Suppressor macrophage (primary cell): ENCODE data around the gene CLCN1.

Experiments
- DNase-seq, 4 experiments: peaks; one replicate each; pipeline ENCODE4 v3.0.0-alpha.2; 2020 to 2022

Gene CLCN1

DNA sequence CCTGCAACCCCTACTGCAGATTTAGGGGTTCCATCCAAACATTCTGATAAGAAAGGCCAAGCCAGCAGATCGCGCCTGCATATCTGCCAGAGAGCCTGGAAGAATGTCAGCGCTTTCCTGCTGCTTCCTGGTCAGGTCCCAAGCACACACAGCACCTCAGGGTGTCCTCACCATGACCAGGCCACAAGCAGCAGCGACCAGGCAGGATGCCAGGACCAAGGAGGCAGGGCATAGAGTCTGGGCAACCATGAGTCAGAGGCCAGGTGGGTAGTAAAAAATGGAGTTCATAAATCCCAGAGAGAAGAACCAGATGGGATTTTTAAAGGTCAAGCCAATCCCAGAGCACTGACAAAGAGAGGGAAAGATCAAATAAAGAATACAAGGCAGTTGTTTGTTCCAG lies 52.1 kb downstream of the CLCN1 start:
- DNase-seq: no peak

GRCh38 chr7:143368387-143368786 lies 52.5 kb downstream of the CLCN1 start:
- DNase-seq: no peak

- no peak for DNase-seq
Measured at GRCh38 chr7:143369678-143370651, 54.1 kb downstream of the CLCN1 start.

- DNase-seq: peak; percentile 88 to 94 (median 90)
Measured at GRCh38 chr7:143372070-143372469, 56.2 kb downstream of the CLCN1 start.

GRCh38 chr7:143373255-143373794 lies 57.4 kb downstream of the CLCN1 start:
- DNase-seq: no peak

GRCh38 chr7:143374561-143374960 lies 58.6 kb downstream of the CLCN1 start:
- peak; percentile 55 to 78 (median 74) for DNase-seq

DNA sequence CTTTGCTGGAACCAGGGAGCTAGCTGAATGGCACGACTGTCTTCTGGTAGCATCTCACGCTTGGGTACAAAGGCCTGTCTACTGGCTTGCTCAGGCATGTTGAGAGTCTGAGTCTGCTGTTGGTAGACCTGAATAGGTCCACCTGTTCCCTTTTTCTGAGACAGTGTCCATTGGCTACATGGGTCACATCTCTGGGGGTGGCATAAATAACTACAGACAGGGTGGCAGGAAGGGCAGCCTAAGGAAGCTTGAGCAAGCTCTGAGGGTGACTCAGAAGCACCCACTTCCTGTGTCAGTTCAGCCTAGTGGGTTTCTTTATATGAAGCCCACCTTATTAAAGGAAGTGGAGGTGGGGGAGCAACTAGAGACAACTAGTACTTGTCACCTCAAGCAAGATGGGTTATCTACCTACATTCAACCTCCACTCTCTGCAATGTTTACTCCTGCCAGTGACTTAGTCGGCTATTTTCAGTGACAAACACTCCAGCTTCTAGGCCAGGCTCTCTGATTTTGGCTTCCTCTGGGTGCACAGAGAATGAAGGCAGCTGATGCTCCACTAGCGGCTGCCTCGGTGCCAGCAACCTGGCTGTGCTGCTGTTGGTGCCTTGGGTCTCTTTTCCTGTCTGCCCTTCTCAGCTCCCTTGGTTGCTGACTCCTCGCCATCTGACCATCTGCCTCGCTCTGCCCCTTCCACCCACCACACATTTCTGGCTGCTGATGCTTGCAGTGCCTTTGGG lies 59.6 kb downstream of the CLCN1 start:
- peak; percentile 80 to 94 (median 90) for DNase-seq

GRCh38 chr7:143376396-143376795 lies 60.5 kb downstream of the CLCN1 start:
- DNase-seq: peak; percentile 67 to 88 (median 87)

DNA sequence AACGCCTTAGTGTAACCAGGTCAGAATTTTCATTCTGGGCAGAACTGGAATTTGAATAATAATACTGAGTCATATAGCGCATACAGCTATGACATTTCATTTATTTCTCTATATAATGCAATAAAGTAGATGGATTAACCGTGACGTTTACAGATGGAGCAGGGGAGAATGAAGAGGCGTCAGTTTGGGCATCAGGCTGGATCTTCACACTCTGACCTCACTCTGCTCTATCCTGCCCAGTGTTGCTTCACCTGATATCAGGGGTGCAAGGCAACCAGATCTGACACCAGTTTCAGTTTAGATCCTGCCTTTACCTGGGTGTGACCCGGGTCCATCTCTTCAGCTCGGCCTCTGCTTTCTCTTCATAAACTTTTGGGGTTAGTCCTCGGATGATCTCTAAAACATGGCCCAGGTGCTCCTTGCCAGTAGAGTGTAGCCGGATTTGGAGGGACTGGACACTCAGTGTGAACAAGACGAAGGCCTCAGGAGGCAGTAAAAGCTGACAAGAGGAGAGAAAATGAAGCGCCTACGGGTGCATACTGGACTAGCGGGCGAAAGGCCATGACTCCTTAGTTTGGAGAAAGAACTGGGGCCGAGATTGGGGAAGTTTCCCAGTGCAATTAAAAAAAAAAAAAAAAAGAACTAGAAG lies 63.8 kb downstream of the CLCN1 start:
- peak in 1 of 4 experiments; percentile 55 for DNase-seq

GRCh38 chr7:143380260-143380645 lies 64.3 kb downstream of the CLCN1 start:
- peak; percentile 96 to 98 (median 96) for DNase-seq

GRCh38 chr7:143380646-143381426 lies 64.9 kb downstream of the CLCN1 start, which contains the start of gene ZYX:
Gene ZYX, plus strand, starts transcription at chr7:143381345. Its CDS starts 227 bp downstream, at chr7:143381572.
- DNase-seq: peak; percentile 96 to 99 (median 98)

DNA sequence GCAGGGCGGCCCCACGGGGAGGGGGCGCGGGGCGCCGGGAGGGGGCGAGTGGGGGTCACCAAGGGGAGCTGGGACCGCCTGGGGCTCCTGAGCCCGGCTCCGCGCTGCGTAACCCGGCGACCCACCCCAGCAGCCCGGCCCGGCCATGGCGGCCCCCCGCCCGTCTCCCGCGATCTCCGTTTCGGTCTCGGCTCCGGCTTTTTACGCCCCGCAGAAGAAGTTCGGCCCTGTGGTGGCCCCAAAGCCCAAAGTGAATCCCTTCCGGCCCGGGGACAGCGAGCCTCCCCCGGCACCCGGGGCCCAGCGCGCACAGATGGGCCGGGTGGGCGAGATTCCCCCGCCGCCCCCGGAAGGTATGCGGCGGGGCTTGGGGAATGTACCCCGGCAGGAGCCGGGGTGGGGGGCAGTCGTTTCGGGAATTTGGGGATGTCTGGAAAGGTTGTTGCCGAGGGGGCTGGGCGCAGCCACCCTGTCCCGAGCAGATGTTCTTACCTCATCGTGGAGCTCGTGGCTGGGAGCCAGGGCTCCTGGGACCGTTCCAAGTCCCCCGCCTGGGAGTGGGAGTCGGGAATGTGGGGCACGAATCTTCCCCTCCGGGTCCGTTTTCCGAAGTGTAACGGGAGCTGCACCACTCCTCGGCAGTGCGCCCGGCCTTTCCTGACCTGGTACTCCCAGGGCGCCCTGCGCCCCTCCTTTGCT lies 65.7 kb downstream of the CLCN1 start:
- DNase-seq: peak in 3 of 4 experiments; percentile 29 to 59 (median 41)

DNA sequence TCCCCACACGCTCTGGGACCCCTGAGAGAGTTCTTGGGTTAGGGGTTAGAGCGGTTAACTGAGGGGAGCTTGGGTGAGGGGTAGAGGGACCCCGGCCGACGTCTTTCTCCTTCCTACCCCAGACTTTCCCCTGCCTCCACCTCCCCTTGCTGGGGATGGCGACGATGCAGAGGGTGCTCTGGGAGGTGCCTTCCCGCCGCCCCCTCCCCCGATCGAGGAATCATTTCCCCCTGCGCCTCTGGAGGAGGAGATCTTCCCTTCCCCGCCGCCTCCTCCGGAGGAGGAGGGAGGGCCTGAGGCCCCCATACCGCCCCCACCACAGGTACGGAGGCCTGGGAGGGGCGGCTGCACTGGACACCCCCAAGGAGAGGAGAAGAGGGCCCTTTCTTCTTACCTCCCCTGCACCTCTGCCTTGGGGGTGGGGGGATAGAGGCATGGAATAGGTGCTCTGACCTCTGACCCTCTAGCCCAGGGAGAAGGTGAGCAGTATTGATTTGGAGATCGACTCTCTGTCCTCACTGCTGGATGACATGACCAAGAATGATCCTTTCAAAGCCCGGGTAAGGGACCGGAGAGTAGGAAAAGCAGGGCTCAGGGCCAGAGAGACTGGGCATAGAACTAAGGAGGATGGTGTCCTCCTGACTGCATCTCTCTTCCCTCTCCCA lies 66.3 kb downstream of the CLCN1 start:
- DNase-seq: peak in 2 of 4 experiments; percentile 50 to 56

GRCh38 chr7:143382791-143383641 lies 67.1 kb downstream of the CLCN1 start:
- DNase-seq: peak in 1 of 4 experiments; percentile 32

GRCh38 chr7:143383642-143383957 lies 67.7 kb downstream of the CLCN1 start:
- DNase-seq: no peak

GRCh38 chr7:143384148-143384547 lies 68.2 kb downstream of the CLCN1 start:
- DNase-seq: peak in 1 of 4 experiments; percentile 58

DNA sequence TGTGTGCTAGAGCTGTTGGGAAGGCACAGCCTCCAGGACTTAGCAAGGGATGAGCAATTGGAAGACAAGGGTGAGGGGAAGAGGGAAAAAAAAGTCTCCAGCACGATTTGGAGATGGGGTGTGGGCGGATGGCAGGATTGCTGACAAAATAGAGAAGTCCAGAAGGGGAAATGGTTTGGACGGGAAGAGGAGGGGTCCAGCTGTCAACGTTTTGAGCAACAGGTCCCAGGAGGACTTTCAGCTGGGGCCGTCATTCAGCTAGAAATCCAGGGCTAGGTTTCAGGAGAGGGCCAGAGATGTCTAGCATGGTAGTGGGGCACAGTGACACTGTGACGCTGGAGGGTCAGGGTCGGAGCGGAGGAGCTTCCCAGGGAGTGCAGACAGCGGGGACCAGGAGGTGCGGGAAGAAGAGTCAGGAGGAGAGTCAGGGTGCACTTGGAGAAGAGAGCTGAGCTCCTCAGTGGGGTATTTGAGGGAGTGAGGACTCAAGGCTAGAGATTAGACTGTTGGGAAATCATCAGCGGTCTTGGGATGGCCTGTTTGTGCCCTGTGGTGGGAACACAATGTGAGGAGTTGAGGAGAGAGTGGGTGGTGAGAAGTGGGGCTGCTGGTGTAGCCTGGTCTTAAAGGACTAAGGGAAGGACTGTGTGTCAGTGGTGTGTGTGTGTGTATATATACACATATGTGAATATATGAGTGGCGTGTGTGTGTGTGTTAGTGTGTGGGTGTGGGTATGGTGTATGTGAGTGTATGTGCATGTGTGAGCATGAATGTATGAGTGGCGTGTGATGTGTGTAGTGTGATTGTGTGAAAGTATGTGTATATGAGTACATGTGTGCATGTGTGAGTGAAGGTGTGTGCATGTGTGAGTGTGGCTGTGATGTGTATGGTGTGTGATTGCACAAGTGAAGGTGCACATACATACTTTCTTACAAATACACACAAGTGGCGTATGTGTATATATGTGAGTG lies 69.0 kb downstream of the CLCN1 start:
- DNase-seq: peak; percentile 78 to 93 (median 90)
